ENCODE data around the gene COMMD9.

The COMMD9 gene

DNA sequence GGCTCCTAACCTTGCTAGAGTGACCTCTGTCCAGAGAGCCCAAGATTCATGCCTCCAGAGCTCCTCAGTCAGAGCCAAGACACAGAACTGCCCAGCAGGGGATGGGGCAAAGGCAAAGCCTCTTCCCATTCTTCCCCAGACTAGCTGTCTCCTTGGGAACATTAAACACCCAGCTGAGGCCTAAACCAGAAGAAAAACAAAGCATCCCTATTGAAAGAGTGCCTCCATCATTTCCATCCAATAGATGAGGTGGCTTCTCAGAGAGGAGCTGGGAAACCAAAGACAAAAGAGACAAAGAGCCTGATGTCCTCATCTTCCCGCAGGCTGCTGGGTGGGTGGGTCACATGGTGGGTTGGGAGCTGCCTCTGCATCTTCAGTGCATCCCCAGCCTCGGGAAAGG, 37.4 kb downstream of the COMMD9 start:
- DNase-seq: no peak

DNA sequence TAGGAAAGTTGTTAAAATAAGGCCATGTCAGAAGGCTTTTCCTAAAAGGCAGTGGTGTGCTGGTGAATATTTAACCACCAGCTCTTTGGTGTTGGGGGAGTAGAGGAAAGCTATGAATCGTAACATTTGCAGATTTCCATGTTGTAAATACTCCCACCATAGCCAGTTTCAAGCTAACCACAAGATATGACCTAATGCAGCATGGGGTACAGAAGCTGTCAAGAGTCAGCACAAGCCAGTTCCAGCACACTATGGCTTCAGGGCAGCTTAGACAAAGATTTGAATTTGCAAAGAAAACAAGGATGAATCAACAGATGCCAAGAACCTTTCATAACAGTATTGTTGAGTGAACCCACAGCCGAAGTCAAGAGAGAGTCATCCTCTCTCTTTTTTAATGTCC, 40.0 kb downstream of the COMMD9 start:
- no peak for DNase-seq

DNA sequence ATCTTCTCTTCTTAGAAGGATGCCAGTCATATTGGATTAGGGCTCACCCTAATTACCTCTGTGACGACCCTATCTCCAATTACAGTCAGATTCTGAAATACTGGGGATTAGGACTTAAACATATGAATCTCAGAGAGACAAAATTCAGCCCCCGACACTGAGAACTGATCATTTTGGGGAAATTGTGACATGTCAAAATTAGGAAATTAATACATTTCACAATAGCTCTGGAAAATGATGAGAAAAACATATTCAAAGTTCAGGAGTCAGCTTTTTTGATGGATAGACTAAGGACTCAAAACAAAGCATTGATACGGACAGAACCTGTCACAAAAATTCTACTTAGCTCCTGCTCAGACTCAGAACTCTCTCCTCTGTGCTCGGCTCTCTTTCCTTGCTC, 40.8 kb downstream of the COMMD9 start:
- DNase-seq: no peak

DNA sequence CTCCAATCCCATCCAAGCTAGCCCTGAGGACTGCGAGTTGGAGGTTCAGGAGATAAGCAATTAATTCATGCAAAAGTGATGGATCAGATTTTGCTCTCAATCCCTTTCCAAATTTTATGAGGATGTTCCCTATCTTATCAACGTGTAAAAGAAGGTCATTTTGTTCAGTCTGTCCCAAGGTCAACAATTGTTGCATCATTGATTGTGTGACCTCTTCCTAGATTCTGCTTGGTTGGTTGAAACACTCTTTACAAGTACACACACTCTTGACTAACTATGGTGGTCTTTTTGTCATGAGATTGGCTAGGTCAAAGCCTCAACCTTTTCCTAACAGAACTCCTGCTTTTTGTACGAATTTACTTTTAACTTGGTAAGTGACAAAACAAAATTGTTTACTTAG, 41.7 kb downstream of the COMMD9 start:
- no peak for DNase-seq

DNA sequence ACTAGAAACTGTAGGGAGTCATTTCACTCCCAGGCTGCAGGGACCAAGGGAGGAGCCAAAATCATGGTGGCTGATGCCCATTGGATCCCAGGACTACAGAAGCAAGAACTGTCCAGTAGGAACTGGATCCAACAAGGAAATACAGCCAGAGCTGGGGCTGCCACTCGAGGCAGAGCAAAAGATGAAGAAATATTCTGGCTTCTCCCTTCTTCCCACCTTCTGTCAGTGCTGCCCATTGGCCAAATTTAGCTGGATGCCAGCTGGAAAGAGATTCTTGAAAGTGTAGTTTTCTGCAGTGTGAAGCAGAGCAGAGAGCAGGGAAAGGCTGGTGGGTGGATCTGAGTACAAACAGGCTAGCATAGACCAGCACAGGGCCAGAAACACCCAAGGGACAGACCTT, 45.6 kb downstream of the COMMD9 start:
- no peak for DNase-seq

DNA sequence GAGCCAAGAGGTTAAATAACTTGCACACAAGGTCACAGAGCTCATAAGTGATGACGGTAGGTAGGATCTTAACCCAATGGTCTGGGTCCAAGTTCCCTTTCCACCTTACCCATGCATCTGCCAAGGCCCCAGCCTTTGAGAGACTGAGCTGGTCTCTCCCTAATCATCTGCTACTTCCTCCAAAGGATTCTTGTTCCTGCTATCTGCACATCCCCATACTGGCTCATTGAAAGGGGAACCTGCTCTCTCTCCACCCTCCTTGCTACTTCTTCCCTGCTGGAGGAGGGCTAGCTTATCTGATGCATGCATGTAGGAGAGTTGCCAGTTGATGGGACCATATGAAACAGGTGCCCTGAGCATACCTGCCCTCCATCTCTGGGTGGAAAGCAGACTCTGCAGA, 47.7 kb downstream of the COMMD9 start:
- DNase-seq: no peak

DNA sequence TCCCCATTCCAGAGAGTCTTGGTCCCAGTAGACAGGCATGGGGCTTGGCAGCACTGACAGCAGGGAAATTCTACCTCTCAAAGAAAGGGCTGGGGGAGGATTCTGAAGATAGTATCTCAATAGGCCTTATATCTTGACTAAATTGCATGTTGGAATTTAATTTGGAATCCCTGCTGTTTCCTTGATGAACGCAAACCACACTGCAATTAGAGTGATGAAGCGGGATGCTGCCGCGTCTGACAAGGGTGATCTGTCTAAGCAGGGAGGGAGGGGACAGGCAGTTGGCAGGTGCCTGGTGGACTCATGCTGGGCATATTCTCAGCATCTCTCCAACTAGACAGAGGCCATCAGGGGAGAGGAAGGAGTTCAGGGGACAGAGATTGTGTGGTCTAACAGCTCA, 48.4 kb downstream of the COMMD9 start:
- peak; percentile 82 for DNase-seq

DNA sequence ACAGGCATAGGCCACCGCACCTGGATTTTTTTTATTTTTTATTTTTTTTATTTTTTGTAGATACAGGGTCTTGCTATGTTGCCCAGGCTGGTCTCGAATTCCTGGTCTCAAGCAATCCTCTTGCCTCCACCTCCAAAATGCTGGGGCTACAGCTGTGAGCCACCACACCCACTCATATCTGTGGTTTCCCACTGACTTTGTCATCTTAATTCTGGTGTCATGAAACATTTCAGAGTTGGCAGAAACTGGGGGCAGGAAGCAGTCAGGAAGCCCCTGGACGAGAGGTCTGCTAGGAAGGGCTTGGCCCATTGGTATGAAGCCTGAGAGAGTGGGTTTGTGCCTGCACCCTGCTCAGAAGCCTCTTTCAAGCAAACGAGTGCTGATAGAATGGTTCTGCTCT, 49.1 kb downstream of the COMMD9 start:
- no peak for DNase-seq

DNA sequence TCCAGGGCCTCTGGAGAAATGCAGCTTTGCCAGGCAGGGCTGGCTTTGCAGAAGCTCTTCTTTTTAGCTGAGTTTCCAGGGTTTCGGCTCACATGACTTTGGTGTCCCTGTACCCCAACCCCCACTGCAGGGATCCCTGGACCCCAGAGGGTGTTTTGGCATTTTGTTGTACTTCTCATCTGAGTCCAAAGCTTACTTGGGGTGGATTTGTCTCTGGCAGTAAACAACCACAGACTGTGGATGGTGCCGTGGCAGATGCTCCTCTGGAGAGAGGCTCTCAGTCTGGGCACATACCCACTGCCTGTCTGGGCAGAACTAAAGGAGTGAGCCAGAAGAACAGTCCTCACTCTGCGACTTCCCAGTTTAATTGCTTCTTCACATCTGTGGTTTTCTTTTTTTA, 49.6 kb downstream of the COMMD9 start:
- DNase-seq: no peak

DNA sequence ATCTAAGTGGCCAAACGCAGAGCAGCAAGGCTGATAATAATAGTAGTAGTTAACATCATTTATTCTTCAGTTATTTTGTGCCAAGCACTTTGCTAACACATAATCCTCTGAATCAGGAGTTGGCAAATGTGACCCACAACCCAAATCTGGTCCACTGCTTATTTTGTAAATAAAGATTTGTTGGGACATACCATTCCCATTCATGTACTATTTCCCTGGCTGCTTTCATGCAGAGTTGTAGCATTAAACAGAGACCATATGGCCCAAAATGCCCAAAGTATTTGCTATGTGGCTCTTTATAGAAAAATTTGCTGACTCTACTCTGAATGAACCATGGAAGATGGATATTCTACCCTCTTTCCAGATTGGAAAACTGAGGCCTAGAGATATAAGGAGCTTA, 50.3 kb downstream of the COMMD9 start:
- no peak for DNase-seq

DNA sequence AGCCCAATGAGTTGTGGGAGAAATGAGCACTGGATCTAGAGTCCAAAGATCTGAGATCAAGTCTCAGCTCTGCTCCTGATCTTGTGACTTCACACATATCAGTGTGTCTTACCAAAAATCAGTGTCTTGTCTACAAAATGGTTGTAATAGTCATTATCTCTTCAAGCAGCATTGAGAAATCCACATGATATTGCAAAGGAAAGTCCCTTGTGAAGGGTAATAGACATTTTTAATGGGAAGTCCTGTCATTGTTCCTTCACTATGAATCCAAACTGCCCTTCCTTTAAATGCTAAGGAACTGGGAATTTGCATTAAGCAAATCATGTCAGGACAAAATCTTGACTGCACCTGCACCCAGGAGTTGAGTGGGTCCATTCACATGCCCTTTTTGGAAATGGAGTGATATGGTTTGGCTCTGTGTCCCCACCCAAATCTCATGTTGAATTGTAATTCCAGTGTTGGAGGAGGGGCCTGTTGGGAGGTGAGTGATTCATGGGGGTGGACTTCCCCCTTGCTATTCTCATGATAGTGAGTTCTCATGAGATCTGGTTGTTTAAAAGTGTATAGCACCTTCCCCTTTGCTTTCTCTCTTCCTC, 51.1 kb downstream of the COMMD9 start:
- DNase-seq: no peak

DNA sequence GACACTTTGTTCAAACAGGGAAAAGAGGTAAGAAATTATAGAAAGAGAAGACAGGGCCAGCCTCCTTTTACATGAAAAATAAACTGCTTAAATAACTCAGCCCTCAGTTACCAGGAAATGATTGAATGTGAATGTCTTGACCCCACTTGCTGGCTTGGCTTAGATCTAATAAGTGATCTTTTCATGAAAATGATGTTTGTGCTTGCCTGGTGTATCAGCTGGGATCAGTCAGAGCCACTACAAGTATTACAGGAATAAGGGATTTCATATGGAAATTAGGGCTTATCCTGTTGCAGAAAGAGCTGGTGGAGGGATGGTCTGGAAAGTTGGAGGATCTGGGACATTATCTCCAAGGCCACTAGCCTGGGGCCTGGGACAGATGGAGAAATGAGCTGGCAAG, 51.8 kb downstream of the COMMD9 start:
- DNase-seq: no peak

DNA sequence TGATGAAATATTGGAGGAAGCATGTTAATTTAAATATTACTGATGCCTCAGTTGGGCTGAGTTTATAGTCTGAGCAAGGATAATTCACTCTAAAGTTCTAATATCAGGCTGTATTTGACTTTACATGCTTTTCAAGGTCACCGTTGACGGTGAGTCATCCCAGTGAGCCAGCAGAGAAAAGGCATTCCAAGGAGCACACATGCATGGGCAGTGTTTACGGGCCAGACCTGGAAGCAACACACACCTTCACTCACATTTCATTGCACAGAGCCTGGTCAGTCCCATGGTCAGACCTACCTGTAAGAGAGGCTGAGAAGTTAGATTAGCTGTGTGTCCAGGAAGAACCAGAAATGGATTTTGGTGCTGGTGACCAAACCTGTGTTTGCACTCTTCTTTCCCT, 53.5 kb downstream of the COMMD9 start:
- DNase-seq: no peak

DNA sequence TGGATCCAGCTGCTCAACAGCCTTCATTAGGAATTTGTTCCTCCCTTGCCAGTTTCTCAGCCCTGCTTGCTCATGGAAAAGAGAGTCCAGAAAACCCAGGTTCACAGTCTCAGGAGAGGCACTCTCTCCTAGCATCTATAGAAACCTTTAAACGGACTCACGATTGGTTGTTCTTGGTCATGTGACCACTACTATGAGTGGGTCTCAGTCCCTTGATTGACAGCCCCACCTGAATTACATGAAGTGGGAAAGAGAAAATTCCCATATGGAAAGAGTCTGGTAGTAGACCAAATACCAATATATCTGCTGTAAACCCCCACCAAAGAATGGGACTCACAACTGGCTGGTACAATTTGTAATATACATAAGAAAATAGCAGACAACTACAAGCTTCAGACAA, 54.4 kb downstream of the COMMD9 start:
- DNase-seq: no peak

DNA sequence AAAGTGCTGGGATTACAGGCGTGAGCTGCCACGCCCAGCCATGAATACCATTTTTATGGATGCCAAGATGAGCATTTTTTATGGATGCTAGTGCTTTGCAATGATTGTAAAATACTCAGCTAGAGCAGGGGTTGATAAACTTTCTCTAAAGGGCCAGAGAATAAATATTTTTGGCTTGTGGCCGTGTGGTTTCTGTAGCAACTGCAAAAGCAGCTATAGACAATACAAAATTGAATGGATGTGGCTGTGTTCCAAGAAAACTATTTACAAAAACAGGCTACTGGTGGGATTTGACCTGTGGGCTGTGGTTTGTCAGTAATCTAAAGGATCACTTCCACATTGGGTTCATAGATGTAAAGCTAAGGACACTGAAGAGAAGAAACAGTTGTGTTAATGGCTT, 56.0 kb downstream of the COMMD9 start:
- peak; percentile 41 for DNase-seq

DNA sequence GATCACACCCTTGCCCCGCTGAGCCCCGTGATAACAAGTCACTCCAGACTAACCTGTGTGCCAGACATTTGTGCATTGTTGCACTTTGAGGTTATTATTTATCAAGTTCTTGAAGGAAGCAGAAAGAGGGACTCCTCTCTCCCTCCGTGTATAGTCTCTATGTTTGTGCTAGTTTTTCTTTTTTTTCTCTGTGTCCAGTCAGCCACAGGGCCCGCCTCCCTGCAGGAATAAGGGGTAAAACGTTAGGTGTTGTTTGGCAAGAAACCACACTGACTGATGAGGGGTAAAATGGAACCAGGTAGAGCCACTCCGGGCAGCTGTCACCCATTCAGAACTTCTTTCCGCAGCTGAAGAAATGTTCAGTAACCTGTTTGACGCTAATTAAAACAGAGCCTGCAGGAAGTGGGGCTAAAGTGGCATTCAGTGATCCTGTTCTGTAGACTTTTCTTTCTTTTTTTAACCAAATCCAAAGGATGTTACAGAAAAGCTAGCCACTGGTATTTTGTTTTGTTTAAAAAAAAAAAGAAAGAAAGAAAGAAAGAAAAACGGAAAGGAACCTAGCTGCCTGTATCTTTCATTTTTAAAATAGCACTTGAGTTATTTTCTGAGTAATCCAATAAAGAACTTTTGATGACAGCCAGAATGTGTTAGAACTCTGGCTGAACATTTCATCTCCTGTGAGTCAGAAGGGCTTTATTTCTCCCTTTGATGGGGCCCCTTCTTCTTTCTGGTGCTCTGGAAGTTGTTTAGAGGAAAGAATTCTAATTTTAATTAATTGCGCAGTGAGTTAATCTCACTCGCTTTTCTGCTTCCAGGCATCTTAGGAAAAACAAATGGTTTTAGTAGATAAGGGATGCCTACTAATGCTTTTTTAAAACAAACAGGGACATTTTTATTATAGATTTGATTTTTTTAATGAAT, 58.2 kb downstream of the COMMD9 start:
- no peak for DNase-seq

DNA sequence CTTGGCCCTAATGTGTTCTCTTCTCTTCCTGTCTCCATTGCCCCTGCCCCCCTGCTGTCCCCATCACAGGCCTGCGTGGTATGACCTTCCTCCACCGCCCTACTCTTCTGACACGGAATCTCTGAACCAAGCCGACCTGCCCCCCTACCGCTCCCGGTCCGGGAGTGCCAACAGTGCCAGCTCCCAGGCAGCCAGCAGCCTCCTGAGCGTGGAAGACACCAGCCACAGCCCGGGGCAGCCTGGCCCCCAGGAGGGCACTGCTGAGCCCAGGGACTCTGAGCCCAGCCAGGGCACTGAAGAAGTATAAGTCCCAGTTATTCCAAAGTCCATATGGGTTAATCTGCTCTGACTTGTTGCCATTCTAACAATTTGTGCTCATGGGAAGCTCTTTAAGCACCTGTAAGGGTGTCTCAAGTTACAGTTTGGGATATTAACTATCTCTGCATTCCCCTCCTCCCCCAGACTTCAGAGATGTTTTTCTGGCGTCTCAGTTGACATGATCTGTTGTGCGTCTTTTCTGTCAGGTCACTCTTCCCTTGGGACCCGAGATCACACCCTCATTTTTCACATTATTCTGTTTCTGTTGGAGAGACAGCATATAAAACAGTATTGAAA, 60.0 kb downstream of the COMMD9 start:
- no peak for DNase-seq

DNA sequence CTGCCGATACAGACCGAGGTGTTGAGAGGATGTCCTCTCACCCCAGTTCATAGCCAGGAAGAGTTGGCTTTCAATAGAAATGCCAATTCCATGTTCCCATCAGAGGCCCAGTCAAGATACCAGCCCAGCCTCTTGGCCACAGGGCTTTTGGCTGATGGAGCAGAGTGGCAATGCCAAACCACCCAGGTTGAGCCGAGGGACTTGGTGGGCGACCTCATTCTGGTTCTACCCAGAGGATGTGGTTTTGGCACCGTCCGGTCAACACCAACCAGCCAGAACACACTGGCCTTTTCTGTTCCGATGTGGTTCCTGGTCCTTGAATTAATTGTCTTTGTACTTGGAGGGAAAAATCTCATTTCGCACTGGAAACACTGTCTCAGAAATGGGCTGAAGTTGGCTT, 60.5 kb downstream of the COMMD9 start:
- no peak for DNase-seq

DNA sequence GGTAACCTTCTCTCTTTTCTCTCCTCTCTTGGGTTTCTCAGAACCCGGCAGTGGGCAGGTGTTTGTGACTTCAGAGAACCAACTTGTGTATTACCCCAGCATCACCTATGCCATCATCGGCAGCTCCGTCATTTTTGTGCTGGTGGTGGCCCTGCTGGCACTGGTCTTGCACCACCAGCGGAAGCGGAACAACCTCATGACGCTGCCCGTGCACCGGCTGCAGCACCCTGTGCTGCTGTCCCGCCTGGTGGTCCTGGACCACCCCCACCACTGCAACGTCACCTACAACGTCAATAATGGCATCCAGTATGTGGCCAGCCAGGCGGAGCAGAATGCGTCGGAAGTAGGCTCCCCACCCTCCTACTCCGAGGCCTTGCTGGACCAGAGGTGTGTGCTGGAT, 62.2 kb downstream of the COMMD9 start:
- no peak for DNase-seq

DNA sequence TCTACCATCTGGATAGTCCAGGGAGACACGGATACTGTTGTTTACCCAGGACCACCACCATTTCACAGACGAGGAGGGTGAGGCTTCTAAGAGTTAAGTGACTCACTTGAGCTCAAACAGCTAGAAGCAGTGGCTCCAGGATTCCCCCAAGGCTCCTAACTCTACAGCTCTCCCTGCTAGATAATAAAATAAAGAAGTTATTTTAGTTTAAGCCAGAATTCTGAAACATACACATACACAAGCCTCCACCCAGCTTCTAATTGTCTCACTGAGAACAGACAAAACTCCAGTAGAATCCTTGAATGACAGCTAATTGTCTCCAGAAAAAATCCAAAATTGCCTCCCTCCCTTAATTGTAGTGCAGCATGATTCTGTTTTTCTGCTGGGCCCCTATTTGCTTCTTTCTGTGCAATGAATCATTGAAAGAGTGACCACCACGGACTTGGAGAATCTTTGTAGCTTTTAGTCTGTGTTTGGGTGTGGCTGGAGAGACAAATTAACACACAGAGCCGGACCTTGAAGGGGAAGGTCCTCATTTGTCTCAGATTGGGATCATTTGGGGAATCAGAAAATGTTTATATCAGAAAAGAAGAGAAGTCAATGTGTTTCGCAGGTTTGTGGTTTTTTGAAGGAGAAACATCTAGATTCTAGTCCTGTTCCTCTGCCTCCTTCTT, 64.9 kb downstream of the COMMD9 start:
- no peak for DNase-seq

DNA sequence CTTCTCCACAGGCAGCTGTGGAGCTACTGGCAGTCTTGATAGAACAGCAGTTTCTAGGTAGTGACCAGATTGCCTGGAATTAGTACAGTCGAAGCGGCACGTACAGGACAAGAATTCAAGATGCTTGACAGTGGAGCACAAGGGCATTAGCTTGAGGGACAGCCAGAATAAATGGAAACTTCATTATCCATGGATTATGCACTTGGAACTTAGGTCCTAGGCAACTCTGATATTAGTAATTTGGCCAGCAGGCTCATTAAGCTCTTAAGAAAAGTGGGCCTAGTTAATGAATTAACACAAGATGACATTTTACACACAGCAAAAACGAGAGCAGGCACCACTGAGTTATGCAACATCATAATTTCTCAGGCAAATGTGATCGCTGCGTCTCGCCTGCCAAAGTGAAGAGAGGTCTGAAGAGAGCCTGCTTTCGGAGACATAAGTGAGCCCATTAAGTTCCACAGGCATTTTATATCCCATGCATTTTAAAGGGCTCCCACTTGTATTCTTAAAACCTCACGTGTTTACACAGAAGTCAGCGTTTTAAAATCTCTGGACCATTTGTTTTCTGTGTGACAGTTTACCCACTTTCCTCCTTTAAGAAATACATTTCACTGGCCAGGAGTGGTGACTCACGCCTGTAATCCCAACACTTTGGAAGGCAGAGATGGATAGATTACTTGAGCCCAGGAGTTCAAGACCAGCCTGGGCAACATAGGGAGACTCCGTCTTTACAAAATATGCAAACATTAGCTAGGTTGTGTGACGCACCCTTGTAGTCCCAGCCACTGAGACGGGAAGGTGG, 66.2 kb downstream of the COMMD9 start:
- DNase-seq: peak; percentile 58
